ENCODE measurements around the gene GBA2. TPM values are rescaled to one million over a fixed set of nuclear protein-coding genes. Genes with fewer than 3 reads are reported as not detected.

GBA2 gene
- total RNA-seq, 1 donor from 2014 or later, result 95.9 TPM

- Mint-ChIP-seq H3K4me3 (peak overlapping the region; percentile 90), H3K9me3 (no peaks in the 10 kb centered on the region), H3K27me3 (ENCODE audit: low read depth) (no peaks in the 10 kb centered on the region), H3K36me3 (ENCODE audit: low read depth) (peaks cover 3% of the 10 kb centered on the region), H3K27ac (ENCODE audit: unreplicated experiment) (no peak overlapping the region), H3K4me1 (peaks cover 44% of the 10 kb centered on the region)
- no peak for TF ChIP-seq CTCF (conservative IDR thresholded peaks at IDR 0.05)
- DNase-seq (ENCODE audit: low read depth, low spot score), result no peak
These were observed 61.0 kb downstream of the GBA2 start for GRCh38 chr9:35687972-35688557.

GRCh38 chr9:35687306-35687705, 61.7 kb downstream of the GBA2 start:
- Mint-ChIP-seq H3K36me3 (ENCODE audit: low read depth) (peaks cover 9% of the 10 kb centered on the region), H3K9me3 (no peaks in the 10 kb centered on the region), H3K27ac (ENCODE audit: unreplicated experiment) (no peak overlapping the region), H3K4me3 (peak overlapping the region; percentile 87), H3K4me1 (peaks cover 44% of the 10 kb centered on the region), H3K27me3 (ENCODE audit: low read depth) (no peaks in the 10 kb centered on the region)
- no peak for DNase-seq (ENCODE audit: low read depth, low spot score)
- TF ChIP-seq CTCF (conservative IDR thresholded peaks at IDR 0.05), result no peak

Small RNA genes within 50 kb of the gene (microRNA-seq; reads per million reads assigned to microRNA genes)
- not detected for gene MIR6852
- gene MIR6853, result 2.4 reads per million

Other genes with a start within 250 kb of the GBA2 start
- 42.7 and 47.6 TPM in 2 replicates for gene TESK1, start 144.0 kb downstream of the GBA2 start, total RNA-seq
- 1.4 and 2.0 TPM in 2 replicates for gene CD72, start 130.8 kb downstream of the GBA2 start, total RNA-seq
- gene SIT1, start 98.3 kb downstream of the GBA2 start, total RNA-seq, result 0.33 TPM in 1 of 2 replicates, not detected in the other
- gene RMRP, start 91.2 kb downstream of the GBA2 start, total RNA-seq, result 14,026 and 17,379 TPM in 2 replicates
- gene CCDC107, start 90.9 kb downstream of the GBA2 start, total RNA-seq, result 15.4 and 17.2 TPM in 2 replicates
- 27.2 and 28.0 TPM in 2 replicates for gene ARHGEF39, start 84.0 kb downstream of the GBA2 start, total RNA-seq
- gene CA9, start 75.3 kb downstream of the GBA2 start, total RNA-seq, result 0.45 and 0.63 TPM in 2 replicates
- 159 and 168 TPM in 2 replicates for gene TPM2, start 59.3 kb downstream of the GBA2 start, total RNA-seq
- 123 and 141 TPM in 2 replicates for gene TLN1, start 17.0 kb downstream of the GBA2 start, total RNA-seq
- 35.3 and 35.9 TPM in 2 replicates for gene CREB3, start 16.6 kb downstream of the GBA2 start, total RNA-seq
- 34.7 and 34.9 TPM in 2 replicates for gene RGP1, start 59 bp upstream of the GBA2 start, total RNA-seq
- not detected in 2 replicates for gene MSMP, start 5.0 kb upstream of the GBA2 start, total RNA-seq
- 26.9 and 27.6 TPM in 2 replicates for gene NPR2, start 42.4 kb upstream of the GBA2 start, total RNA-seq
- 1.4 TPM in 2 replicates for gene SPAG8, start 63.0 kb upstream of the GBA2 start, total RNA-seq
- gene HINT2, start 65.8 kb upstream of the GBA2 start, total RNA-seq, result 54.1 and 60.1 TPM in 2 replicates
- gene FAM221B, start 79.5 kb upstream of the GBA2 start, total RNA-seq, result 0.19 and 0.43 TPM in 2 replicates
- 23.9 and 26.5 TPM in 2 replicates for gene TMEM8B, start 80.0 kb upstream of the GBA2 start, total RNA-seq
- gene OR13J1, start 121.2 kb upstream of the GBA2 start, total RNA-seq, result not detected in 2 replicates
- gene HRCT1, start 157.0 kb upstream of the GBA2 start, total RNA-seq, result not detected in 2 replicates
- not detected in 2 replicates for gene SPAAR, start 160.3 kb upstream of the GBA2 start, total RNA-seq
- not detected in 2 replicates for gene OR2S2, start 208.9 kb upstream of the GBA2 start, total RNA-seq